Right kidney (tissue), 9 donors: ENCODE measurements around the gene ASCL1.
A peak's percentile ranks its signal among the peaks of the same experiment; 100 is the strongest.

ENCODE experiments used
- DNase-seq: peaks from one replicate; pipeline ENCODE4 v3.0.0-alpha.2; 2016
- long read RNA-seq, 8 donors: transcript quantifications; one replicate each; lab custom pipeline, GENCODE V29; 2026

ASCL1 gene
- long read RNA-seq, donor 1: 0 reads
- long read RNA-seq, donor 2: 0 reads
- long read RNA-seq, donor 3: 0 reads
- long read RNA-seq, donor 4: 0 reads
- long read RNA-seq, donor 5: 0 reads
- long read RNA-seq, donor 6: 0 reads
- long read RNA-seq, donor 7: 0 reads
- long read RNA-seq, donor 8: 0 reads

- DNase-seq: no peak
Measured at GRCh38 chr12:102957339-102958050, at the start of gene ASCL1. Gene ASCL1, plus strand, starts transcription at chr12:102957674. Its CDS starts 571 bp downstream, at chr12:102958245.

DNA sequence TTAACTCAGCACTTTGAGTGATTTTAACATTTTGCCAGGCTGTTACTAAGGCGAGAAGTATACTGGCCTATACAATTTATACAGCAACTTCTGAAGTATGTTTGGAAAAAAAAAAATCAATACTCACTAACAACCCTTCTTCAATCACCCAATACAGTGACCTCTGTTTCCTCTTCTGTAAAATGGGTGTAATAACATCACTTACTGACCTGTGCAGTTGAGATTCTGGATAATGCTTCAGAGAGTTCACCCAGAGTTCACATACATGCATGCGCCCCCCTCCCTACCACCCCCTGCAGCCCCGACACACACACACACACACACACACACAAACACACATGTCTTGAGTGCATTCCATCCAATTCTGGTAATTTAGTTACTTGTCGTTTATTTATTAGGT is 49.6 kb upstream of the ASCL1 start:
- no peak for DNase-seq

GRCh38 chr12:102910137-102910536 is 47.3 kb upstream of the ASCL1 start:
- no peak for DNase-seq

DNA sequence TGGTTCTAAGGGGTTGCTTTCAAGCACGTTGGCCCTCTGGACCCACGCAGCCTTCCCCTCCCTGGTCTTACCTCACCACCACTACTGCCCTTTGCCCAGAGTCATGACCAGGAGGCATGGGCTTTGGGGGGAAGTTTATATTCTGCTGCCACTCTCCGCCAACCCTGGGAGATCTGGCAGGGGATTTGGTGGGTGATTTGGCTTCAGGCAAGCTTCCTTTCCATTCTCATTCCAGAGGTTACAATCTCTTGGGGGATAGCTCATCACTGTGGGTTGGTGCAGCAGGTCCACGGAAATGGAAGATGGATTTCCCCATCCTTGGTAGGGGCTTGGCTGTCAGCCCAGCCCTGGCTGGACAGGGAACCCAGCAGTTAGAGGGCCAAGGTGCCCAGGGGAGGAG is 46.7 kb upstream of the ASCL1 start:
- no peak for DNase-seq

DNA sequence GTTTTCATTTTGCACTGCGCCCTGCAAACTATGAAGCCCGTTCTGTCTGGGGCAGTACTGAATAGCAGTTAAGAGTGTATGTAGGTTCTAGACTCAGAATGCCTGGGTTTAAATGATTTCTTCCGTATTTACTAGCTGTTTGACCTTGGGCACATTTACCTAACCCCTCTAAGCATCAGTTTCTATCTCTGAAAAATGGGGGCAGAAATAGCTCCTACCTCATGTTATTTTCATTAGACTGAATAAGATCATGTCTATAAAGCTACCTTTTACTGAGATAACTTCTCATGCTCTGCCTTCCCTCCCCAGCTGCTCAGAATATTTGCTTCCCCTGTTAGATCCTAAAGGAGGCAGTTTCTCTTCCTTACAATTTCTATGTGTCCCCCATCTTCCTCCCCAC is 46.2 kb upstream of the ASCL1 start:
- no peak for DNase-seq

- DNase-seq: no peak
Measured at GRCh38 chr12:102912258-102912657, 45.2 kb upstream of the ASCL1 start.

GRCh38 chr12:102913453-102914226 is 43.8 kb upstream of the ASCL1 start:
- no peak for DNase-seq

GRCh38 chr12:102916252-102917025 is 41.0 kb upstream of the ASCL1 start:
- peak; percentile 4 for DNase-seq

DNA sequence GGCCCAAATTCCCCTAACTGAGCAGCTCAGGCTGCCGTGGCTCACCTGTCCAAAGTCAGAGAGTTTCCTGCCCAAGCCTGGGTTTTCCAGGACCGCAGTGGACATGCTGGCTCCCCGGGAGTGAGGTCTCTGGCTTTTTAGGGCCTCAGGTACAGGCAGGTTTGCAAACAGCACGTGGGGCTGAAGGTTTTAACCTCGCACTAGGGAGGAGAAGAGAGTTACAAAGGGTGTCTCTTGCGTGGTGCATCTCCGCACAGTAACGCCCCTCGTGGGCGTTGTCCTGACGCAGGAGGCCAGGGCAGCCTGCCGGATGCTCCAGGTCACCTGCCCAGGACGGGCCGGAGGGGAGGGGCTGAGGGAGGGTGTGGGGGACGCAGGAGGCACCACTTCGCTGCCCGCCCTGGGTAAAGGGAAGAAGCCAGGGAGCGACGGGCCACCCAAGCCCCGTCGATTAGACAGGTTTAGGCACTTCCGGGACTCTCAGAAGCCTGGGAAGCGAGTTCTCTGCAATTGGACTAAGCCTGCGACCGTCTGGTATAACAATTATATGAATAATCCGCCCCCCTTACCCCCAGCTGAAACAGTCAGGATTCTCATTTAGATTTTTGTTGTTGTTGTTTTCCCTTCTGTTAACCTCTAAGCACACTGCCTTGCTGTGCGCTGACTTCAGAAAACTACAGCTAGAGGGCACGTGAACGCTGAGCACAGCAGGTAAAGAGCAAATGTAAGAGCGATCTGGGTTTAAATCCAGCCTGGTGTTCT is 40.3 kb upstream of the ASCL1 start, which contains the start of gene PAH:
Gene PAH, minus strand, starts transcription at position 219 of the 762 bp plus-strand sequence. Its CDS starts 114 bp downstream, at position 105.
- peak; percentile 28 for DNase-seq

DNA sequence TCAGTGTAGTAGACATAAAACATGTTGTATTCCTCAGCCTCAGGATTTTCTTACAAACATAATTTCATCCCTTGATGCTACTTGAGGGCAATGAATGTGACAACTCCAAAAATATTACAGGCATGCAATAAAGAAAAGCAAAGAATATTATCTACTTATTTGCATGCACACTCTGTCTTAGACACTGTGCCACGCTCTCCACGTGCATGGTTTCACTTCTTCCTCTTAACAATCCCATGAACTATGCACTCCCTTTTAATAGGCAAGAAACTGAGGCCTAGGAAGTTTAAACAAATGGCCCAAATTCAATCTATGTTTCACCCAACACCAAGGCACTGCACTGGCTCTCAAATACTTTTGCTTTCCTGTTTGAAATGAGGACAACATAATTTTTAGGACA is 38.6 kb upstream of the ASCL1 start:
- no peak for DNase-seq

- no peak for DNase-seq
Measured at GRCh38 chr12:102920271-102920670, 37.2 kb upstream of the ASCL1 start.

DNA sequence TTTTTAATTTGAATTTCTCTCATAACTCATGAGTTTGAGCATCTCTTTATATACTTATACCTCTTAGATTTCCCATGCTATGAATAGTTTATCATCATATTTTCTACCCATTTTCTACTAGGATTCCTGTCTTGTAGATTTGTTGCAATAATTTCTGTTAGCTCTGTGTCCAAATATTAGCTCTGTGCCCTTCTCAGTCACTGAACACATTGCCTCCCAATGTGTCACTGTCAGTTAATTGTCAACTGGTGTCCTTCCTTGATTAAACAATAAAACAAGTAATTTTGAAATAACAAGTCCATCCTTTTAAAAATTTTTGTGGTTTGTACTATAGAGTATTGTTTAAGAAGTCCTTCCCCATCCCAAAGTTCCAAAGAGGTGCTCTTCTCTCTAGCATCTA is 36.2 kb upstream of the ASCL1 start:
- DNase-seq: no peak

DNA sequence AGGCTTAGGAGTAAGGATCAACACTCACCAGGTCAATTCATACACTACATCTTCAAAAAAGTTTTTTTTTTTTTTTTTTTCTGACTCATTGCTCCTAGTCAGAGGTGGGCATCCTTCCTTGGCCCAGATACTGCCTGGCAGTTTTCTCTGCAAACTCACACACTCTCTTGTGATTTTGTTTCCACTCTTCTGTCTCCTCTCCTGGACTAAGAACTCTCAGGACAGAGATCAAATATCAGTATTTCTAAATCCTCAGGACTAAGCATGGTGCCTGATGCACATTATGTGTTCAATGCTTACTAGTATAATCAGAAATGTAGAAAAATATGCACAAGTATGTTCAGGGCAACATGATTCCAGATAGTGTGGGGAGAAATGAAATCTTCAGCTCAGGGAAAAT is 30.3 kb upstream of the ASCL1 start:
- DNase-seq: no peak

DNA sequence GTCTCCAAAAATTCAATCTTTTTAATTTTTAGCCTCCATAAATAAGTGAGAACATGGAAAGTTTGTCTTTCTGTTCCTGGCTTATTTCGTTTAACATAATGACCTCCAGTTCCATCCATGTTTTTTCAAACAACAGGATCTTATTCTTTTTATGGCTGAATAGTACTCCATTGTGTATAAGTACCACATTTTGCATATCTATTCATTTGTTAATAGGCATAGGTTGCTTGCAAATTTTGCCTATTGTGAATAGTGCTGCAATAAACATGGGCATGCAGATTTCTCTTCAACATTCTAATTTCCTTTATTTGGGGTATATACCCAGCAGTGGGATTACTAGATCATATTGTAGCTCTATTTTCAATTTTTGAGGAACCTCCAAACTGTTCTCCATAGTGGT is 24.3 kb upstream of the ASCL1 start:
- DNase-seq: no peak

- DNase-seq: no peak
Measured at GRCh38 chr12:102939059-102939458, 18.4 kb upstream of the ASCL1 start.

DNA sequence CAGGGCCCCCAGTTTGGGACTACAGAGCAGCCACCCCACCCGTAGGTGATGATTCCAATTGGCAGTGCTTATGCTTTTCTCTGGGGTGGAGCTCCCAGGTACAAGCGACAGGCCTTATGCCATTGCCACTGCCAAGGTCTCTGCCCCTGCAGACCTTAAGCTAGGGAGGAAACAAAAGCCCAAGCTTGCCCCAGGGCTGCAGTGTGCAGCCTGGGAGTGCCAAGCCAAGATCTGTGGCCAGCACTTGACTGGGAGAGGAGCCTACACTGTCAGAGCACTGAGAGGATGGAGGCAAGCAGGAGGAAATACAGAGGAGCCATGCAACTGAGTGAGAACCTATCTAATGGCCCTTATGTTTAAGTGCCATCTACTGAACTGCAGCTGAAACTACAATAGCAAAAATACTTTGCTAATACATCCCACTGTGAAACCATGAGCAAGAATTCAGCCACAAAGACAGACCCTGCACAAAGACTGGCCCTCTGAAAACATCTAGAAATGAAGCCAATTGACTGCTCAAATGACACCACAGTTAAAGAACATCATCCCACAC is 17.7 kb upstream of the ASCL1 start:
- no peak for DNase-seq

DNA sequence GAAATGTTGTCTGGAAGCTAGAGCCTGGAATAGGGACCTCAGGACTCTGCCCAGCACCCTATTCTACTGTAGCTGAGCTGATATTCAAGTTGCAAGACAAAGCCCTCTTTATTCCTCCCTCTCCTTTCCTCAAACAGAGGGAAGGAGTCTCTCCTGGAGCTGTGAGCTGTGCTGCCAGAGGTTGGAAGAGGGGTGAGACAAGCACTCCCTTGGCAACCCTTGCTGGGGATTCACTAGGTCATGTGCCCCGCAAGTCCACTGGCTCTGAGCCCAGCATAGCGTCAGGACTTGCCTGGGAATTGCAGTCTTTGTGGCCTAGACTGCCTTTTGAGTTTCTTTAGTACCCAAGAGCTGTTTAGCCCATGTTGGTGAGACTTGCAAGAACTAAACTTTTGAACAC is 11.4 kb upstream of the ASCL1 start:
- no peak for DNase-seq

- no peak for DNase-seq
Measured at GRCh38 chr12:102948941-102949352, 8.5 kb upstream of the ASCL1 start.

DNA sequence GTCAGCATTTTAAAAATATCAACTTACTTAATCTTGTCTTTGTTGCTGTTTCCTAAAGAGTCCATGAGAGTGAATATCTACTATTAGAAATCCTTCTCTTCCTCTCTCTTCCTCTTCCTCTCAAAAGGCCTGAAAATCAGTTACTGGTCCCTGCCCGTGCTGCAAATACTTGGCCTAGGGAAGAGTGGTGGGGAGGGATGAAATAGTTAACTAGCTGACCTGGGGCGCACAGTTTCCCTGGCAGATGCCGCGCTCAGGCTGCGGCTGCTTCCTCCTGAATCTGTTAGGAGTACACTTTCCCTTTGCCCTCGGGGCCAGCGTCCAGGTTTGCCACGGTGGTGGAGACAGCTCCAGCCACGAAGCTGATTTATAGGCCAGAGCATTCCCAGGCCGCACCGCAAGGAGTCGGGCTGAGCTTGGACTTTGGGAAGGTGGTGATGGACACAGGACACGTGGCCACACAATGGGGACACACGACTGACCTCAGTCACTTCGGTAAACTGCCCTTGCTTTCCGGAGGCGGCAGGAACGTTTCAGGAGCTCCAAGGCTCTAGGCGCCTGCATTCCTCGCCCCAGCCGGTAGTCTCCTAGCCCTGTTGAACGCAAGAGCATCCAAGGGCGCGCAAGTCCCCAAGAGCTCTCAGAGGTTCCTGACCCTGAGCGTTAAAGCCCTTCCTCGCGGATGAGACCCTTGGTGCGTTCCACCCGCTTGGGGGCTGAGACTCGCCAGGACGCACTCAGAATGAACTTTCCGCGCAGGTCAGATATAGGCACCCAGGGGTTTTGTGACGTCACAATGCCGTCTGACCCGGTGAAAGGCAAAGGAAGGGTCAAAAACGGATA is 7.1 kb upstream of the ASCL1 start:
- no peak for DNase-seq

DNA sequence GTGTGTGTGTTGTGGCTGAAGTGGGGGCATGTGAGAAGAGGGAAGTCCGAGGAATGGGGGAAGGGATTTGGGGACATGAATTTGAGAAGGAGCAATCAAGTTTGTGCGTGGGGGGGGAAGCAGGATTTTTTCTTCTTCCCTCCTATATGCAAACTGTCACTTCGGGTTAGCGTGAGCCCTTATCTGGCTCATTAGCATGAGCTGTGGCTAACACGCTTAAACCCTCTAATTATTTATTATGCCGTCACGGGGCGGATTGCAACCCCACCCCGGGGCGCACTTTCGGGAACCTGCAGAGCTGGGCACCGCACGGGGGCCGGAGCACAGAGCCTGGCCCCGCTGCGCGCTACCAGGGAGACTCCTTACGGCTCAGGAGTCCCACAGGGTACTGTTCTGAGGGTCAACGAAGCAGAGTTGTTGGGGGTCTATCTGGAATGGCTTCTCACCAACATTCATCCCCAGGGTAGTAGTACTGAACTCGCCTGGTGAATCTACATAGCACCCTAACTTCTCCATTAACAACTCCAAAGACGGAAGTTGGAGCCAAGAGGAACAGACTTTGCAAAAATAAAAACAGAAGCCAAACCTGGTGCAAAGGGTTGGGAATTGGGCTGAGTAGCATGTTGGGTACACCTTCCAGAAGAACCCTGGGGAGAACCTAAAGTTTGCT is 6.4 kb upstream of the ASCL1 start:
- no peak for DNase-seq
